NCI-H146 treated with DMSO at 0.1 percent for 48 hours (cell line): Measurements from ENCODE around the gene PTPRM.

Experiments used
- DNase-seq: peaks from one replicate; lab custom pipeline; 2025; ENCODE audit not compliant: unreplicated experiment; lab: John Stamatoyannopoulos, UW

The PTPRM gene

GRCh38 chr18:7844017-7844416, 276.9 kb downstream of the PTPRM start:
- no peak for DNase-seq

GRCh38 chr18:7844418-7844817, 277.3 kb downstream of the PTPRM start:
- DNase-seq = no peak

- no peak for DNase-seq
Observed at GRCh38 chr18:7846335-7846734, 279.2 kb downstream of the PTPRM start.

GRCh38 chr18:7847357-7848053, 280.4 kb downstream of the PTPRM start:
- DNase-seq = no peak

GRCh38 chr18:7848054-7848412, 280.9 kb downstream of the PTPRM start:
- no peak for DNase-seq

- DNase-seq = no peak
Observed at GRCh38 chr18:7850446-7850845, 283.3 kb downstream of the PTPRM start.

GRCh38 chr18:7855028-7855427, 287.9 kb downstream of the PTPRM start:
- peak; percentile 81 for DNase-seq

GRCh38 chr18:7855671-7856070, 288.6 kb downstream of the PTPRM start:
- DNase-seq = no peak

- no peak for DNase-seq
Observed at GRCh38 chr18:7856116-7856515, 289.0 kb downstream of the PTPRM start.

GRCh38 chr18:7856733-7857132, 289.6 kb downstream of the PTPRM start:
- no peak for DNase-seq

GRCh38 chr18:7857562-7857961, 290.4 kb downstream of the PTPRM start:
- no peak for DNase-seq

- no peak for DNase-seq
Observed at GRCh38 chr18:7859122-7859521, 292.0 kb downstream of the PTPRM start.

- DNase-seq = no peak
Observed at GRCh38 chr18:7870266-7870665, 303.1 kb downstream of the PTPRM start.

GRCh38 chr18:7870855-7871254, 303.7 kb downstream of the PTPRM start:
- no peak for DNase-seq

GRCh38 chr18:7871560-7872456, 304.7 kb downstream of the PTPRM start:
- no peak for DNase-seq

- DNase-seq = peak; percentile 68
Observed at GRCh38 chr18:7872569-7872968, 305.5 kb downstream of the PTPRM start.

GRCh38 chr18:7873316-7873715, 306.2 kb downstream of the PTPRM start:
- no peak for DNase-seq

GRCh38 chr18:7876354-7877104, 309.4 kb downstream of the PTPRM start:
- DNase-seq = no peak

GRCh38 chr18:7877609-7878008, 310.5 kb downstream of the PTPRM start:
- DNase-seq = no peak

- peak; percentile 95 for DNase-seq
Observed at GRCh38 chr18:7878265-7879211, 311.4 kb downstream of the PTPRM start.

- DNase-seq = no peak
Observed at GRCh38 chr18:7879717-7880116, 312.6 kb downstream of the PTPRM start.
